OCI-LY3 (cell line): ENCODE results near the gene DROSHA.

Source experiments
- CTCF ChIP-seq: fragments of 200-600, 300-600 bp; sonication (generic); IDR thresholded peaks from 2 replicates; pipeline ENCODE4 v1.5.1; 2014; ENCODE audit warnings: antibody characterized with exemption, low read length, low read depth
- EZH2phosphoT487 ChIP-seq: fragments of 200-600 bp; shearing (Covaris generic); IDR thresholded peaks from 2 replicates; pipeline ENCODE4 v1.6.1; 2018; ENCODE audit warnings: antibody characterized with exemption, mixed run types, low read depth

DNA sequence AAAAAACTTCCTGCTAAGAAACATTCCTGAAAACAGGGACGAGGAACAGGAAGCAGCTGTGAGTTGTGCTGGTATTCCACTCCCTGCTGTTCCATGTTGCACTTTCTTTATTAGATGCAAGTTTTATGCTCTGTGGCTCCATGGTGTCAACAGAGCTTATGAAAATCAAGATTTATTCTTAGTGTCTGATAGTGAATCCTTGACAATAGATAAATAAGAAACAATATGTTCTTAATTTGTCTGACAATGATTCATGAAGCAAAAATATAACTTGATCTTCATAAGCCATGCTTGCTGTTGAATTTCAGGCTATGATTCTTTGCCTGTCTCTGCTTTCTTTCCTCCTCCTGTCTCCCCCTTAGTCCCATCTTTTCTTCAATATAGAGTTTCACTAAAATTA lies 119.6 kb downstream of the DROSHA start:
- TF ChIP-seq CTCF (no peak), EZH2phosphoT487 (no peak)
